GM19438 (cell line): ENCODE results near the gene NUDT8.
"Not testable (repeated sequence)": the region's sequence is repeated elsewhere in the genome, so short reads cannot be mapped to it uniquely, and the experiment has no call there.

ENCODE experiments used
- ATAC-seq: cut with Tn5 transposase; IDR thresholded peaks from one replicate; pipeline ENCODE4 v1.9.1; 2021; ENCODE audit warnings: low read depth; ENCODE audit not compliant: unreplicated experiment

NUDT8 gene

GRCh38 chr11:67596753-67597300 lies 32.9 kb downstream of the NUDT8 start:
- ATAC-seq, result no peak

GRCh38 chr11:67594480-67594879 lies 35.3 kb downstream of the NUDT8 start:
- ATAC-seq, result no peak

DNA sequence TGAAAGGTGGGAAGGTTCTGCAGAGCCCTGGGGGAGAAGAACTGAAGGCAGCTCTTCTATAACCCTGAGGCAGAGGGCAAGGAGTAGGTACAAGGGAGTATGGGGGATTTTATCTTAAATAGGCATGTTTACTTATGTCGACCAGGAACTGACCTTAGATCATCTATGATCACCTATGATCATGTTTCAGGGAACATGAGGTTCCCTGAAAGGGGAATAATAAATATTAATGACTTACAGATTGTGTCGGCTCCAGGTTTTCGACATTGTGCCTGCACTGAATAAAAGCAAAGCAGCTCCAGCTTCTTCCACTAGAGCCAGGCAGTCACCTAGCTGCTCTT lies 36.2 kb downstream of the NUDT8 start:
- ATAC-seq, result no peak

GRCh38 chr11:67592880-67593564 lies 36.7 kb downstream of the NUDT8 start:
- ATAC-seq, result no peak

- not testable (repeated sequence) for ATAC-seq
Observed at GRCh38 chr11:67588899-67589415, 40.8 kb downstream of the NUDT8 start.

DNA sequence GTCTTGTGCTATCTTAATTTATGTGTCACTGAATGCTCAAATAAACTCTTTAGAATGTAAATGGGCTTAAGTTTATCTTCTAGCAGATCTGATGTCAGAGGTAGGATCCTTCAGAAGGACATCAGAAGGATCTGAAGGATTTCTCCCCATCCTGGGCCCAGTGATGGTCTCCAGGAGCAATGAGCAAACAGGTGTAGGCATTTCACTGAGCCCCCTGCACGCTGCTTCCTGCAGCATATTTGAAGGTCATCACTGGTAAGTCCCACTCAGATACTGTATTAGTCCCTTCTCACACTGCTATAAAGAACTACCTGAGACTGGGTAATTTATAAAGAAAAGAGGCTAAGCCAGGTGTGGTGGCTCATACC lies 41.6 kb downstream of the NUDT8 start:
- peak; percentile 16 for ATAC-seq

DNA sequence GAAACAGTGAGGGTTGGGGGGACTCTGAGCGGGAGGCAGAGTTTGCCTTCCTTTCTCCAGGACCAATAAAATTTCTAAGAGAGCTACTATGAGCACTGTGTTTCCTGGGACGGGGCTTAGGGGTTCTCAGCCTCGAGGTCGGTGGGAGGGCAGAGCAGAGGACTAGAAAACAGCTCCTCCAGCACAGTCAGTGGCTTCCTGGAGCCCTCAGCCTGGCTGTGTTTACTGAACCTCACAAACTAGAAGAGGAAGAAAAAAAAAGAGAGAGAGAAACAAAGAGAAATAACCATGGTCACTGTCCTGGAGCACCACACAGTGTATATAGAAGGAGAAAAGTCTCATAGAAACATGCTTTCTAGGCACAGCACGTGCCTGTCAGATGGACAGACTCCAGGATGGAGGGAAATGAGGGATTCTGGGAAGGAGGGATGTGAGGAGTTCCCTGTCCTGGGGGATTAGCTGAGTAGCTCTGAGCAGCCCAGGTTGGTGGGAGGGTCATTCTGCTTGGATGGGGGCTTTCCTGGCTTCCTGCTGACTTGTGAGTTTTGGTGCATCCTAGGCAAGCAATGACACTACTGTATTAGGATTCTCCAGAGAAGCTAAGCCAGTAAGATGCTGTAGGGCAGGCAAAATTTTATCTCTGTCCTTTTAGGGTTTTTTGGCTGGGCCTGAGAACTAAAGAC lies 43.0 kb downstream of the NUDT8 start:
- no peak for ATAC-seq

DNA sequence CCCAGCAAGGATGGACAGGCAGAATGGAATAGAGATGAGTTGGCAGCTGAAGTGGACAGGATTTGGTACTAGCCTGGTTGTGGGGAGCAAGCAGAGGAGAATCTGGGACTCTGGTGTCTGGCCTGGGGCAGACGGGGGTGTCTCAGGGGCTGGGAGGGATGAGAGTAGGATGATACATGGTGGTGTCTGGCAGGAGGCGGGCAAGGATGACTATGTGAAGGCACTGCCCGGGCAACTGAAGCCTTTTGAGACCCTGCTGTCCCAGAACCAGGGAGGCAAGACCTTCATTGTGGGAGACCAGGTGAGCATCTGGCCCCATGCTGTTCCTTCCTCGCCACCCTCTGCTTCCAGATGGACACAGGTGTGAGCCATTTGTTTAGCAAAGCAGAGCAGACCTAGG lies 43.8 kb downstream of the NUDT8 start:
- no peak for ATAC-seq

GRCh38 chr11:67584881-67585873 lies 44.6 kb downstream of the NUDT8 start:
- no peak for ATAC-seq

DNA sequence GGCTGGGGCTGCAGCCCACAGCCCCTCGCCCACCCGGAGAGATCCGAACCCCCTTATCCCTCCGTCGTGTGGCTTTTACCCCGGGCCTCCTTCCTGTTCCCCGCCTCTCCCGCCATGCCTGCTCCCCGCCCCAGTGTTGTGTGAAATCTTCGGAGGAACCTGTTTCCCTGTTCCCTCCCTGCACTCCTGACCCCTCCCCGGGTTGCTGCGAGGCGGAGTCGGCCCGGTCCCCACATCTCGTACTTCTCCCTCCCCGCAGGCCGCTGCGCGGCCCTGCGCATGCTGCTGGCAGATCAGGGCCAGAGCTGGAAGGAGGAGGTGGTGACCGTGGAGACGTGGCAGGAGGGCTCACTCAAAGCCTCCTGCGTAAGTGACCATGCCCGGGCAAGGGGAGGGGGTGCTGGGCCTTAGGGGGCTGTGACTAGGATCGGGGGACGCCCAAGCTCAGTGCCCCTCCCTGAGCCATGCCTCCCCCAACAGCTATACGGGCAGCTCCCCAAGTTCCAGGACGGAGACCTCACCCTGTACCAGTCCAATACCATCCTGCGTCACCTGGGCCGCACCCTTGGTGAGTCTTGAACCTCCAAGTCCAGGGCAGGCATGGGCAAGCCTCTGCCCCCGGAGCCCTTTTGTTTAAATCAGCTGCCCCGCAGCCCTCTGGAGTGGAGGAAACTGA lies 45.4 kb downstream of the NUDT8 start:
- ATAC-seq, result peak; percentile 10

GRCh38 chr11:67583247-67584204 lies 46.2 kb downstream of the NUDT8 start, which contains the start of gene GSTP1:
TSS of gene GSTP1 (plus strand) at chr11:67583812. CDS start at chr11:67583844, 32 bp downstream.
- ATAC-seq, result peak; percentile 61

GRCh38 chr11:67582011-67582410 lies 47.7 kb downstream of the NUDT8 start:
- no peak for ATAC-seq

- no peak for ATAC-seq
Observed at GRCh38 chr11:67581469-67581868, 48.3 kb downstream of the NUDT8 start.

GRCh38 chr11:67577951-67578350 lies 51.8 kb downstream of the NUDT8 start:
- no peak for ATAC-seq
